K562 (cell line): Measurements from ENCODE around the gene RAB31. TPM values are rescaled to one million over a fixed set of nuclear protein-coding genes. Genes with fewer than 3 reads are reported as not detected.

Source experiments
- CBFA2T3 ChIP-seq: fragments of 450-650 bp; IDR thresholded peaks from 2 replicates; pipeline ENCODE4 v1.6.1; 2017
- COPS2 ChIP-seq: fragments of 450-650 bp; conservative IDR thresholded peaks from 2 replicates; pipeline ENCODE4 v1.6.1; 2016; ENCODE audit warnings: mild to moderate bottlenecking, moderate library complexity
- HCFC1 ChIP-seq: IDR thresholded peaks from 2 replicates; pipeline ENCODE4 v1.6.1; 2012; ENCODE audit warnings: low read depth, low read length, improper control_type of control experiment
- HDGF ChIP-seq: fragments of 450-650 bp; IDR thresholded peaks from 2 replicates; pipeline ENCODE4 v1.6.1; 2016
- HOXB6 ChIP-seq: fragments of 250-450 bp; sonication (Bioruptor Pico); IDR thresholded peaks from 2 replicates; pipeline ENCODE4 v1.5.1; 2022; ENCODE audit warnings: mild to moderate bottlenecking, borderline replicate concordance
- KLF16 ChIP-seq: IDR thresholded peaks from 2 replicates; pipeline ENCODE4 v1.6.1; 2016; ENCODE audit warnings: antibody characterized with exemption
- NEUROD1 ChIP-seq: fragments of 150-350 bp; IDR thresholded peaks from 2 replicates; pipeline ENCODE4 v1.6.1; 2014; ENCODE audit warnings: borderline replicate concordance, low read length, low read depth; ENCODE audit not compliant: partially characterized antibody
- POLR2H ChIP-seq: IDR thresholded peaks from 2 replicates; pipeline ENCODE4 v1.6.1; 2016; ENCODE audit warnings: missing genetic modification characterization, low read depth, mild to moderate bottlenecking, control low read depth, missing compliant biosample characterization, moderate library complexity
- PTTG1 ChIP-seq: fragments of 450-650 bp; IDR thresholded peaks from 2 replicates; pipeline ENCODE4 v1.6.1; 2016; ENCODE audit warnings: low read depth, mild to moderate bottlenecking, missing genetic modification characterization, missing compliant biosample characterization
- RHOXF2B ChIP-seq: fragments of 250-450 bp; sonication (Bioruptor Pico); conservative IDR thresholded peaks from 2 replicates; pipeline ENCODE4 v1.5.1; 2021
- SMC3 ChIP-seq: conservative IDR thresholded peaks from 2 replicates; pipeline ENCODE4 v1.6.1; 2011; ENCODE audit warnings: low read depth, low read length, improper control_type of control experiment; ENCODE audit not compliant: insufficient read depth
- TRIM24 ChIP-seq, 2 experiments: fragments of 450-650 bp; IDR thresholded peaks; 2 replicates each; pipeline ENCODE4 v1.6.1; 2016
- XRCC4 ChIP-seq: IDR thresholded peaks from one replicate; pipeline ENCODE4 v1.6.1; 2011; ENCODE audit not compliant: insufficient read depth, insufficient read length; ENCODE audit errors: extremely low read depth
- ZBTB8A ChIP-seq: fragments of 450-650 bp; IDR thresholded peaks from 2 replicates; pipeline ENCODE4 v1.6.1; 2018; ENCODE audit warnings: mild to moderate bottlenecking, moderate library complexity; ENCODE audit not compliant: partially characterized antibody
- ZKSCAN1 ChIP-seq: fragments of 150-350 bp; IDR thresholded peaks from 2 replicates; pipeline ENCODE4 v1.6.1; 2016; ENCODE audit warnings: low read depth, low read length
- ZNF23 ChIP-seq: fragments of 250-450 bp; sonication (Bioruptor Pico); IDR thresholded peaks from 2 replicates; pipeline ENCODE4 v1.4.0; 2020; ENCODE audit warnings: mild to moderate bottlenecking
- ZNF253 ChIP-seq: fragments of 250-450 bp; sonication (Bioruptor Pico); conservative IDR thresholded peaks from 2 replicates; pipeline ENCODE4 v1.6.1; 2021; ENCODE audit warnings: mild to moderate bottlenecking
- ZNF76 ChIP-seq: fragments of 250-450 bp; sonication (Bioruptor Pico); IDR thresholded peaks from 2 replicates; pipeline ENCODE4 v1.4.0; 2020; ENCODE audit warnings: mild to moderate bottlenecking, moderate library complexity, borderline replicate concordance
- ZSCAN29 ChIP-seq: fragments of 450-650 bp; IDR thresholded peaks from 2 replicates; pipeline ENCODE4 v1.6.1; 2017
- polyA plus RNA-seq, 8 experiments: library from polyadenylated mRNA; depleted of rRNA in 4 of 8; stranded (reverse) in 5 of 8; unstranded in 3 of 8; fragments of >200 nt; fragmentation: Nextera tagmentation in 2 of 8; fragmentation: Illumina TruSeq in 1 of 8; extraction: Ambion mirVana in 2 of 8; extraction: Trizol in 1 of 8; gene quantifications; 2 replicates each; pipeline versions ENCODE4 v1.2.1 to v1.2.3, GENCODE V29; 2011 to 2014; ENCODE audit warnings: inconsistent platforms in 1 of 8, missing spikeins in 1 of 8
- total RNA-seq, 7 experiments: library from RNA; depleted of rRNA in 6 of 7; stranded (reverse); fragments of >200 nt in 6 of 7; fragmentation: Illumina TruSeq in 2 of 7; extraction: Trizol in 2 of 7; gene quantifications; 2 replicates each; pipeline versions ENCODE4 v1.2.1 to v1.2.3, GENCODE V29; 2011 to 2021; ENCODE audit warnings: low replicate concordance in 1 of 7
- TF ChIP-seq, protein P1 (sequence below): IDR thresholded peaks from 3 replicates; pipeline ENCODE4 v1.6.1; 2011; ENCODE audit warnings: borderline replicate concordance, mild to moderate bottlenecking, moderate library complexity; ENCODE audit not compliant: insufficient read length; ENCODE audit errors: extremely low read depth
- TF ChIP-seq, protein P2 (sequence below): IDR thresholded peaks from 2 replicates; pipeline ENCODE4 v1.6.1; 2014; ENCODE audit warnings: antibody characterized with exemption
- TF ChIP-seq, protein P3 (sequence below), 2 experiments: fragments of 450-650 bp; IDR thresholded peaks; 2 replicates each; pipeline ENCODE4 v1.6.1; 2016
- TF ChIP-seq, protein P4 (sequence below): IDR thresholded peaks from 2 replicates; pipeline ENCODE4 v1.6.1; 2016; ENCODE audit warnings: missing genetic modification characterization, missing compliant biosample characterization

Gene RAB31
- total and polyA plus RNA-seq, 9 of the 15 experiments (the other 6 are each of a cell fraction or from before 2014, with no cell fraction given) = 20.7 to 70.4 (median 41.3) TPM

DNA sequence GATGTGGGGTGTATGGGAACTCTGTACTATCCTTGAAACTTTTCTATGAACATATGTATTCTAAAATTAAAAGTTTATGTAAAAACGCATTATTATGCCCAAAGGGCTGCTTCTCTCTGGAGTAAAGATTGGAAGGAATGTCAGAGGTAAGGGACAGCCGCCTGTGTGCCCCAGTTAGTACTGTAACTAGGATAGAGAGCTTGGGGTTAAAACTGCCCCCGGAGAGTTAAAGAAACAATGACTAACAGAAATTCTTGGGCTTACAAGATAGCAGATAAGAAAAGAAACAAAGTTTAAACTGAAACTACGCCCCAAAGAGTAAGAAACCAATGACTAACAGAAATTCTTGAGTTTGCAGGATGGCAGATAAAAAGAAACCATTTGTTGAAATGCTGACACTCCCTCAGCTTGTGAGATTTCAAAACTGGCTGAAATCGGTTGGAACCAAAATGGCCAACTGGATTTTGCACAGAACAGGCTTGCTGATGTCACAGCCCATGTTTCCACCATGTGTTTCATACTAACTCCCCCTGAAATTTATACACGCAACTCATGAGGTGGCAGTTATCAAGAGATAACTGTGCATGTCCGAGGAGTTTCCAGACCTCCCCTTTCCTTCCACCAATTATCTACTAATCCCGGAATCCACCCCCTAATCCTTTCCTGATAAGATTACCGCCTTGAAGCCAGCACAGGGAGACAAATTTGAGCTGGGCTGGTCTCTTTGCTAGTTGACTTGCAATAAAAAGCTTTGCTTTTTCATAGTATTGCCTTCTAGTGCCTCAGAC lies 169.0 kb downstream of the RAB31 start (continued):
- TF ChIP-seq, protein P1, sequence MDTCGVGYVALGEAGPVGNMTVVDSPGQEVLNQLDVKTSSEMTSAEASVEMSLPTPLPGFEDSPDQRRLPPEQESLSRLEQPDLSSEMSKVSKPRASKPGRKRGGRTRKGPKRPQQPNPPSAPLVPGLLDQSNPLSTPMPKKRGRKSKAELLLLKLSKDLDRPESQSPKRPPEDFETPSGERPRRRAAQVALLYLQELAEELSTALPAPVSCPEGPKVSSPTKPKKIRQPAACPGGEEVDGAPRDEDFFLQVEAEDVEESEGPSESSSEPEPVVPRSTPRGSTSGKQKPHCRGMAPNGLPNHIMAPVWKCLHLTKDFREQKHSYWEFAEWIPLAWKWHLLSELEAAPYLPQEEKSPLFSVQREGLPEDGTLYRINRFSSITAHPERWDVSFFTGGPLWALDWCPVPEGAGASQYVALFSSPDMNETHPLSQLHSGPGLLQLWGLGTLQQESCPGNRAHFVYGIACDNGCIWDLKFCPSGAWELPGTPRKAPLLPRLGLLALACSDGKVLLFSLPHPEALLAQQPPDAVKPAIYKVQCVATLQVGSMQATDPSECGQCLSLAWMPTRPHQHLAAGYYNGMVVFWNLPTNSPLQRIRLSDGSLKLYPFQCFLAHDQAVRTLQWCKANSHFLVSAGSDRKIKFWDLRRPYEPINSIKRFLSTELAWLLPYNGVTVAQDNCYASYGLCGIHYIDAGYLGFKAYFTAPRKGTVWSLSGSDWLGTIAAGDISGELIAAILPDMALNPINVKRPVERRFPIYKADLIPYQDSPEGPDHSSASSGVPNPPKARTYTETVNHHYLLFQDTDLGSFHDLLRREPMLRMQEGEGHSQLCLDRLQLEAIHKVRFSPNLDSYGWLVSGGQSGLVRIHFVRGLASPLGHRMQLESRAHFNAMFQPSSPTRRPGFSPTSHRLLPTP = no peak
- TF ChIP-seq, protein P2, sequence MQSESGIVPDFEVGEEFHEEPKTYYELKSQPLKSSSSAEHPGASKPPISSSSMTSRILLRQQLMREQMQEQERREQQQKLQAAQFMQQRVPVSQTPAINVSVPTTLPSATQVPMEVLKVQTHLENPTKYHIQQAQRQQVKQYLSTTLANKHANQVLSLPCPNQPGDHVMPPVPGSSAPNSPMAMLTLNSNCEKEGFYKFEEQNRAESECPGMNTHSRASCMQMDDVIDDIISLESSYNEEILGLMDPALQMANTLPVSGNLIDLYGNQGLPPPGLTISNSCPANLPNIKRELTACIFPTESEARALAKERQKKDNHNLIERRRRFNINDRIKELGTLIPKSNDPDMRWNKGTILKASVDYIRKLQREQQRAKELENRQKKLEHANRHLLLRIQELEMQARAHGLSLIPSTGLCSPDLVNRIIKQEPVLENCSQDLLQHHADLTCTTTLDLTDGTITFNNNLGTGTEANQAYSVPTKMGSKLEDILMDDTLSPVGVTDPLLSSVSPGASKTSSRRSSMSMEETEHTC = no peak; the same call in 1 of the 2 replicates
- TF ChIP-seq, protein P3, sequence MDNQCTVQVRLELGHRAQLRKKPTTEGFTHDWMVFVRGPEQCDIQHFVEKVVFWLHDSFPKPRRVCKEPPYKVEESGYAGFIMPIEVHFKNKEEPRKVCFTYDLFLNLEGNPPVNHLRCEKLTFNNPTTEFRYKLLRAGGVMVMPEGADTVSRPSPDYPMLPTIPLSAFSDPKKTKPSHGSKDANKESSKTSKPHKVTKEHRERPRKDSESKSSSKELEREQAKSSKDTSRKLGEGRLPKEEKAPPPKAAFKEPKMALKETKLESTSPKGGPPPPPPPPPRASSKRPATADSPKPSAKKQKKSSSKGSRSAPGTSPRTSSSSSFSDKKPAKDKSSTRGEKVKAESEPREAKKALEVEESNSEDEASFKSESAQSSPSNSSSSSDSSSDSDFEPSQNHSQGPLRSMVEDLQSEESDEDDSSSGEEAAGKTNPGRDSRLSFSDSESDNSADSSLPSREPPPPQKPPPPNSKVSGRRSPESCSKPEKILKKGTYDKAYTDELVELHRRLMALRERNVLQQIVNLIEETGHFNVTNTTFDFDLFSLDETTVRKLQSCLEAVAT (IDR thresholded peaks at IDR 0.05) = no peak
- peak; percentile 85 to 92 for TF ChIP-seq TRIM24 (IDR thresholded peaks at IDR 0.05)
- no peak for TF ChIP-seq ZSCAN29
- peak; percentile 96 for TF ChIP-seq KLF16
- 0 out of 2 replicates have a peak, but pooled peaks have one; percentile 4 for TF ChIP-seq SMC3
- no peak for TF ChIP-seq ZKSCAN1
- TF ChIP-seq ZBTB8A = no peak
- TF ChIP-seq, protein P4, sequence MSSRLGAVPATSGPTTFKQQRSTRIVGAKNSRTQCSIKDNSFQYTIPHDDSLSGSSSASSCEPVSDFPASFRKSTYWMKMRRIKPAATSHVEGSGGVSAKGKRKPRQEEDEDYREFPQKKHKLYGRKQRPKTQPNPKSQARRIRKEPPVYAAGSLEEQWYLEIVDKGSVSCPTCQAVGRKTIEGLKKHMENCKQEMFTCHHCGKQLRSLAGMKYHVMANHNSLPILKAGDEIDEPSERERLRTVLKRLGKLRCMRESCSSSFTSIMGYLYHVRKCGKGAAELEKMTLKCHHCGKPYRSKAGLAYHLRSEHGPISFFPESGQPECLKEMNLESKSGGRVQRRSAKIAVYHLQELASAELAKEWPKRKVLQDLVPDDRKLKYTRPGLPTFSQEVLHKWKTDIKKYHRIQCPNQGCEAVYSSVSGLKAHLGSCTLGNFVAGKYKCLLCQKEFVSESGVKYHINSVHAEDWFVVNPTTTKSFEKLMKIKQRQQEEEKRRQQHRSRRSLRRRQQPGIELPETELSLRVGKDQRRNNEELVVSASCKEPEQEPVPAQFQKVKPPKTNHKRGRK (tag) = no peak
- no peak for TF ChIP-seq HDGF
- no peak for TF ChIP-seq HOXB6 (CRISPR knock-in tag)
- no peak for TF ChIP-seq RHOXF2B
- TF ChIP-seq POLR2H (tag) = no peak
- TF ChIP-seq CBFA2T3 = no peak
- no peak for TF ChIP-seq PTTG1 (tag)
- no peak for TF ChIP-seq ZNF76 (CRISPR knock-in tag)
- peak; percentile 82 for TF ChIP-seq NEUROD1
- no peak for TF ChIP-seq ZNF23 (CRISPR knock-in tag)
- no peak for TF ChIP-seq ZNF253 (CRISPR knock-in tag)
- no peak for TF ChIP-seq COPS2
- peak; percentile 20; the same call in 1 of the 2 replicates for TF ChIP-seq HCFC1
- TF ChIP-seq XRCC4 = no peak
